ENCODE data around the gene CHTOP. TPM values are rescaled to one million over a fixed set of nuclear protein-coding genes. Genes with fewer than 3 reads are reported as not detected.

CHTOP gene
- total and polyA plus RNA-seq, 2 of the 13 experiments (the other 11 are each of a cell fraction or from before 2014, with no cell fraction given) = 38.0 to 51.9 TPM

DNA sequence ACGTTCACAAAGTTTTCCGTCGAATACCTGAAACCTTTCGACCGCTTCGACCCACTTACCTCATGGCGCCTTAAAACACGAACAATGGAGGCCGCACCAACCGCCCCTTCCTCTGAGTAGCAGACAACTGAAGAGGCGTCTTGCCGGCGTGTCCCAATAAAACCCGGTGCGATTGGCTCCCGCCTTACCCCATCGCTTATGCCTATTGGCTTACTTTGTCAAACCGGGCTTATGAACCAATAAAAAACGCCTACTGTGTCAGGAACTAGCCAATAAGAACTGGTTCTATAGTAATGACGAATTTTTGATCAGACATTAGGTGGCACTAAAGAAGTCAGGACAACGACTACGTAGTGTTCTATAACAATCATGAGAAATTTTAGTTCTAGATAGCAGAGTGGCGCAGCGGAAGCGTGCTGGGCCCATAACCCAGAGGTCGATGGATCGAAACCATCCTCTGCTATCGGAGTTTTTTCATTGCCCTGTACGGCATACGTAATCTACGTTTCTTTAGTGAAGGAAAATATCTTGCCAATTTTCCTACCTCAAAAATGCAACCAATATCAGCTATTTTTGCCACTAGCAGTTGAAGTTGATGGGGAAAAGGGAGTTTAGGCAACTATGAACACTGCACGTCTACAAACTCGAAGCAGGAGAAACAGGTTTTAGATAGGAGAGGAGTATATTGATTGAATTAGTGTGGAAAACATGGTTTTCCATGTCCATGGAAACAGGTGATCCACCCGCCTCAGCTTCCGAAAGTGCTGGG is 37.2 kb downstream of the CHTOP start, which contains the start of gene ILF2 (continued):
- TF ChIP-seq, protein P1, sequence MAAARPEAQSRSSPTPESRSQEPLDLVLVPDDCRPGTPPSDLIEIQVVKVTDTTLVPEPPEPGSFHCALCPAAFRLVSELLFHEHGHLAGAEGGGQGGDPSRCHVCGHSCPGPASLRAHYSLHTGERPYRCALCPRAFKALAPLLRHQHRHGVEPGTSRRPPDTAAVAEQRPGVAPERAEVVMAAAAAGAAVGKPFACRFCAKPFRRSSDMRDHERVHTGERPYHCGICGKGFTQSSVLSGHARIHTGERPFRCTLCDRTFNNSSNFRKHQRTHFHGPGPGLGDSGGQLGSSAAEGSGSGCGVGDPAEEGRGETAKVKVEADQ (CRISPR knock-in tag; IDR thresholded peaks at IDR 0.05; ENCODE audit: borderline replicate concordance) = no peak
- TF ChIP-seq KLF15 (CRISPR knock-in tag; IDR thresholded peaks at IDR 0.05; ENCODE audit: borderline replicate concordance) (no peak; the same call in 1 of the 2 replicates), MED8 (CRISPR knock-in tag; IDR thresholded peaks at IDR 0.05; ENCODE audit: insufficient replicate concordance) (no peak), ZNF878 (CRISPR knock-in tag; IDR thresholded peaks at IDR 0.05) (peak; percentile 70; the same call in 1 of the 2 replicates), ZNF547 (CRISPR knock-in tag; IDR thresholded peaks at IDR 0.05) (peak; percentile 86), NRL (CRISPR knock-in tag; IDR thresholded peaks at IDR 0.05; ENCODE audit: borderline replicate concordance) (no peak), FOSL2 (CRISPR knock-in tag; IDR thresholded peaks at IDR 0.05) (peak; percentile 4; the same call in 1 of the 2 replicates), ZNF256 (CRISPR knock-in tag; conservative IDR thresholded peaks at IDR 0.05) (no peak), ZNF33B (CRISPR knock-in tag; IDR thresholded peaks at IDR 0.05) (no peak; the same call in 1 of the 2 replicates), ZNF331 (CRISPR knock-in tag; IDR thresholded peaks at IDR 0.05) (no peak)
- TF ChIP-seq, protein P2, sequence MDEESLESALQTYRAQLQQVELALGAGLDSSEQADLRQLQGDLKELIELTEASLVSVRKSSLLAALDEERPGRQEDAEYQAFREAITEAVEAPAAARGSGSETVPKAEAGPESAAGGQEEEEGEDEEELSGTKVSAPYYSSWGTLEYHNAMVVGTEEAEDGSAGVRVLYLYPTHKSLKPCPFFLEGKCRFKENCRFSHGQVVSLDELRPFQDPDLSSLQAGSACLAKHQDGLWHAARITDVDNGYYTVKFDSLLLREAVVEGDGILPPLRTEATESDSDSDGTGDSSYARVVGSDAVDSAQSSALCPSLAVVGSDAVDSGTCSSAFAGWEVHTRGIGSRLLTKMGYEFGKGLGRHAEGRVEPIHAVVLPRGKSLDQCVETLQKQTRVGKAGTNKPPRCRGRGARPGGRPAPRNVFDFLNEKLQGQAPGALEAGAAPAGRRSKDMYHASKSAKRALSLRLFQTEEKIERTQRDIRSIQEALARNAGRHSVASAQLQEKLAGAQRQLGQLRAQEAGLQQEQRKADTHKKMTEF (CRISPR knock-in tag; IDR thresholded peaks at IDR 0.05) = peak; percentile 76; the same call in 1 of the 2 replicates
- TF ChIP-seq, protein P3, sequence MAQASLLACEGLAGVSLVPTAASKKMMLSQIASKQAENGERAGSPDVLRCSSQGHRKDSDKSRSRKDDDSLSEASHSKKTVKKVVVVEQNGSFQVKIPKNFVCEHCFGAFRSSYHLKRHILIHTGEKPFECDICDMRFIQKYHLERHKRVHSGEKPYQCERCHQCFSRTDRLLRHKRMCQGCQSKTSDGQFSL (CRISPR knock-in tag; IDR thresholded peaks at IDR 0.05) = no peak
- TF ChIP-seq, protein P4, sequence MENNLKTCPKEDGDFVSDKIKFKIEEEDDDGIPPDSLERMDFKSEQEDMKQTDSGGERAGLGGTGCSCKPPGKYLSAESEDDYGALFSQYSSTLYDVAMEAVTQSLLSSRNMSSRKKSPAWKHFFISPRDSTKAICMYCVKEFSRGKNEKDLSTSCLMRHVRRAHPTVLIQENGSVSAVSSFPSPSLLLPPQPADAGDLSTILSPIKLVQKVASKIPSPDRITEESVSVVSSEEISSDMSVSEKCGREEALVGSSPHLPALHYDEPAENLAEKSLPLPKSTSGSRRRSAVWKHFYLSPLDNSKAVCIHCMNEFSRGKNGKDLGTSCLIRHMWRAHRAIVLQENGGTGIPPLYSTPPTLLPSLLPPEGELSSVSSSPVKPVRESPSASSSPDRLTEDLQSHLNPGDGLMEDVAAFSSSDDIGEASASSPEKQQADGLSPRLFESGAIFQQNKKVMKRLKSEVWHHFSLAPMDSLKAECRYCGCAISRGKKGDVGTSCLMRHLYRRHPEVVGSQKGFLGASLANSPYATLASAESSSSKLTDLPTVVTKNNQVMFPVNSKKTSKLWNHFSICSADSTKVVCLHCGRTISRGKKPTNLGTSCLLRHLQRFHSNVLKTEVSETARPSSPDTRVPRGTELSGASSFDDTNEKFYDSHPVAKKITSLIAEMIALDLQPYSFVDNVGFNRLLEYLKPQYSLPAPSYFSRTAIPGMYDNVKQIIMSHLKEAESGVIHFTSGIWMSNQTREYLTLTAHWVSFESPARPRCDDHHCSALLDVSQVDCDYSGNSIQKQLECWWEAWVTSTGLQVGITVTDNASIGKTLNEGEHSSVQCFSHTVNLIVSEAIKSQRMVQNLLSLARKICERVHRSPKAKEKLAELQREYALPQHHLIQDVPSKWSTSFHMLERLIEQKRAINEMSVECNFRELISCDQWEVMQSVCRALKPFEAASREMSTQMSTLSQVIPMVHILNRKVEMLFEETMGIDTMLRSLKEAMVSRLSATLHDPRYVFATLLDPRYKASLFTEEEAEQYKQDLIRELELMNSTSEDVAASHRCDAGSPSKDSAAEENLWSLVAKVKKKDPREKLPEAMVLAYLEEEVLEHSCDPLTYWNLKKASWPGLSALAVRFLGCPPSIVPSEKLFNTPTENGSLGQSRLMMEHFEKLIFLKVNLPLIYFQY (CRISPR knock-in tag; IDR thresholded peaks at IDR 0.05; ENCODE audit: borderline replicate concordance) = peak; percentile 80; the same call in 1 of the 2 replicates

Measured in HepG2 (cell line).